Measurements from ENCODE around the gene MARCO. TPM values are rescaled to one million over a fixed set of nuclear protein-coding genes. Genes with fewer than 3 reads are reported as not detected.

MARCO gene
- polyA plus RNA-seq, 1 donor (not counting 4 experiments of a cell fraction or from before 2014, with no cell fraction given), result 0.13 TPM

- Histone ChIP-seq H2AFZ (ENCODE audit: control insufficient read depth, low read length) (no peak overlapping the region), H3K9me1 (ENCODE audit: control insufficient read depth, extremely low read depth, insufficient read depth, low read length) (no peaks in the 10 kb centered on the region), H4K20me1 (ENCODE audit: control insufficient read depth, extremely low read depth, insufficient read depth, low read length) (no peaks in the 10 kb centered on the region), H3K4me1 (ENCODE audit: control insufficient read depth, extremely low read depth, insufficient read depth, low read length) (peaks cover 14% of the 10 kb centered on the region), H3K9me3 (ENCODE audit: control insufficient read depth, low read depth, low read length) (no peaks in the 10 kb centered on the region), H3K27ac (ENCODE audit: control insufficient read depth, insufficient read depth, low read length) (peak overlapping the region; percentile 65), H3K27me3 (ENCODE audit: control insufficient read depth, extremely low read depth, insufficient read depth, low read length) (no peaks in the 10 kb centered on the region), H3K9ac (ENCODE audit: control insufficient read depth, extremely low read depth, insufficient read depth, low read length) (peak overlapping the region; percentile 34), H3K79me2 (ENCODE audit: control insufficient read depth, insufficient read depth, low read length) (no peaks in the 10 kb centered on the region), H3K4me3 (ENCODE audit: control insufficient read depth in 2 of 3, extremely low read depth in 1 of 3, insufficient read depth in 2 of 3, low read depth in 1 of 3, low read length in 3 of 3) (no peak overlapping the region), H3K36me3 (ENCODE audit: control insufficient read depth in 2 of 2, extremely low read depth in 1 of 2, insufficient read depth in 2 of 2, low read length in 2 of 2) (no peaks in the 10 kb centered on the region), H3K4me2 (ENCODE audit: control insufficient read depth, extremely low read depth, insufficient read depth, low read depth, low read length) (peak overlapping the region; percentile 54)
- dilution Hi-C loops (cut with MboI; ENCODE audit: extremely low pct_ligation_motif_present, low sequenced_read_pairs), result no loop called here
- DNase-seq (ENCODE audit: low read depth, low spot score) (peak; percentile 75), FAIRE-seq (peak; percentile 91)
- TF ChIP-seq CTCF (optimal IDR thresholded peaks at IDR 0.05 in 1 of 3, IDR thresholded peaks at IDR 0.05 in 1 of 3, conservative IDR thresholded peaks at IDR 0.05 in 1 of 3; ENCODE audit: extremely low read depth in 1 of 3, insufficient read depth in 2 of 3, low read length in 3 of 3) (no peak), EZH2 (IDR thresholded peaks at IDR 0.05; ENCODE audit: low read length) (no peak)
Observed at GRCh38 chr2:118913803-118914645, 28.0 kb upstream of the MARCO start.

DNA sequence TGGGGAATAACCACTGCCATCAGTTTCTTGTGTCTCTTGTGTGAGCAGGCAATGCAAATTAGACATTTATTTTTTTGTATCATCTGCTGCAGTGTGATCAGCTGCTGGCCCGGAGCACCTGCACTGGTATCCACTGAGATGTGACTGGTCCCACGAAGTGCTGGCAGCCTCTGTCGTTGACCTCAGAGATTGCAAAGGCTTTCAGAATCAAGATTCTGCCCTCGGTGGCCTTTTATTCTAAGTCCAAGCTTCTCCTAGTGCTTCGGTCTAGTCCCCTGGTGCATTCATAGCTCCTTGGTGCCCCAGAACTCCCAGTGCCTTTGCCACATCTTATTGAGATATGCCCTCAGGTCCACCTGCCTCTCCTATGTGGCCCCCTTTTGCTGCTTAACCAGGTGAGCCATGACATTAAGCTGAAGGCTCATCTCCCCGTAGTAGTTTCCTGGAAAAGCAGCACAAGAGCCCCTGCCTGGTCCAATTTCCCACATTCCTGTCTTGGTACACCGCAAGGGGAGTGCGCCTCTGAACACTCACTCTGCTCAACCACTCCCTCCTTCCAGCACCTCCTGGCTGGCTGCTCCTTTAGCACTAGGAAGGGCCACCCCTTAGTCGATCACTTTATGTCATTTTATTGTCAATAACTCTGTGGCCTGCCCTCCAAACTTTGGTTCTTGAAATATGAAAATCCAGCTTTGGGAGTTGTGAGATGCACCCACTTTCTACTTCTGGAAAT lies 27.1 kb upstream of the MARCO start:
- dilution Hi-C loops (cut with MboI; ENCODE audit: extremely low pct_ligation_motif_present, low sequenced_read_pairs), result no loop called here
- no peaks in the 10 kb centered on the region for H3K9me1 ChIP-seq (ENCODE audit: control insufficient read depth, extremely low read depth, insufficient read depth, low read length)

More for the DNA sequence above, 27.1 kb upstream of the MARCO start:
- no peak for FAIRE-seq
- no peak overlapping the region for H3K4me3 ChIP-seq (ENCODE audit: control insufficient read depth in 2 of 3, extremely low read depth in 1 of 3, insufficient read depth in 2 of 3, low read depth in 1 of 3, low read length in 3 of 3)
- no peak for DNase-seq (ENCODE audit: low read depth, low spot score)
- TF ChIP-seq CTCF (optimal IDR thresholded peaks at IDR 0.05 in 1 of 3, IDR thresholded peaks at IDR 0.05 in 1 of 3, conservative IDR thresholded peaks at IDR 0.05 in 1 of 3; ENCODE audit: extremely low read depth in 1 of 3, insufficient read depth in 2 of 3, low read length in 3 of 3) (no peak), EZH2 (IDR thresholded peaks at IDR 0.05; ENCODE audit: low read length) (no peak)
- H3K27me3 ChIP-seq (ENCODE audit: control insufficient read depth, extremely low read depth, insufficient read depth, low read length), result no peaks in the 10 kb centered on the region
- H3K79me2 ChIP-seq (ENCODE audit: control insufficient read depth, insufficient read depth, low read length), result no peaks in the 10 kb centered on the region
- peaks cover 14% of the 10 kb centered on the region for H3K4me1 ChIP-seq (ENCODE audit: control insufficient read depth, extremely low read depth, insufficient read depth, low read length)
- no peak overlapping the region for H3K9ac ChIP-seq (ENCODE audit: control insufficient read depth, extremely low read depth, insufficient read depth, low read length)
- H2AFZ ChIP-seq (ENCODE audit: control insufficient read depth, low read length), result no peak overlapping the region
- no peaks in the 10 kb centered on the region for H3K36me3 ChIP-seq (ENCODE audit: control insufficient read depth in 2 of 2, extremely low read depth in 1 of 2, insufficient read depth in 2 of 2, low read length in 2 of 2)
- no peak overlapping the region for H3K4me2 ChIP-seq (ENCODE audit: control insufficient read depth, extremely low read depth, insufficient read depth, low read depth, low read length)
- H3K27ac ChIP-seq (ENCODE audit: control insufficient read depth, insufficient read depth, low read length), result no peak overlapping the region
- no peaks in the 10 kb centered on the region for H3K9me3 ChIP-seq (ENCODE audit: control insufficient read depth, low read depth, low read length)
- no peaks in the 10 kb centered on the region for H4K20me1 ChIP-seq (ENCODE audit: control insufficient read depth, extremely low read depth, insufficient read depth, low read length)

Measured in keratinocyte (primary cell).